Hematopoietic multipotent progenitor cell treated with erythropoietin and hydrocortisone succinate and interleukin-3 and kit ligand, for 4 days (in vitro differentiated cells): ENCODE data around the gene ANKRD16.
"Not testable (repeated sequence)": the region's sequence is repeated elsewhere in the genome, so short reads cannot be mapped to it uniquely, and the experiment has no call there.

ENCODE experiments used
- DNase-seq: peaks from one replicate; pipeline ENCODE4 v3.0.0-alpha.2; 2015

ANKRD16 gene

GRCh38 chr10:5871596-5871995, 18.1 kb downstream of the ANKRD16 start:
- DNase-seq, result no peak

- DNase-seq, result no peak
These were observed 20.5 kb downstream of the ANKRD16 start for GRCh38 chr10:5869156-5869555.

- DNase-seq, result not testable (repeated sequence)
These were observed 21.3 kb downstream of the ANKRD16 start for GRCh38 chr10:5868383-5868782.

GRCh38 chr10:5867091-5867615, 22.5 kb downstream of the ANKRD16 start:
- peak; percentile 72 for DNase-seq

GRCh38 chr10:5866451-5867081, 23.1 kb downstream of the ANKRD16 start:
- peak; percentile 64 for DNase-seq

GRCh38 chr10:5862981-5863685, 26.6 kb downstream of the ANKRD16 start:
- DNase-seq, result not testable (repeated sequence)

GRCh38 chr10:5862360-5862961, 27.2 kb downstream of the ANKRD16 start:
- no peak for DNase-seq

- DNase-seq, result no peak
These were observed 29.6 kb downstream of the ANKRD16 start for GRCh38 chr10:5860066-5860465.

- DNase-seq, result no peak
These were observed 30.9 kb downstream of the ANKRD16 start for GRCh38 chr10:5858811-5859210.

- DNase-seq, result no peak
These were observed 33.0 kb downstream of the ANKRD16 start for GRCh38 chr10:5856701-5857004.

GRCh38 chr10:5855979-5856700, 33.6 kb downstream of the ANKRD16 start:
- no peak for DNase-seq

GRCh38 chr10:5854131-5854475, 35.6 kb downstream of the ANKRD16 start:
- no peak for DNase-seq

GRCh38 chr10:5846667-5847066, 43.0 kb downstream of the ANKRD16 start:
- DNase-seq, result not testable (repeated sequence)

- no peak for DNase-seq
These were observed 45.2 kb downstream of the ANKRD16 start for GRCh38 chr10:5844345-5845055.

- DNase-seq, result no peak
These were observed 45.9 kb downstream of the ANKRD16 start for GRCh38 chr10:5843686-5844344.

- DNase-seq, result no peak
These were observed 47.7 kb downstream of the ANKRD16 start for GRCh38 chr10:5841965-5842364.

GRCh38 chr10:5840314-5841307, 49.1 kb downstream of the ANKRD16 start:
- peak; percentile 27 for DNase-seq

- not testable (repeated sequence) for DNase-seq
These were observed 53.5 kb downstream of the ANKRD16 start for GRCh38 chr10:5836181-5836580.

- DNase-seq, result no peak
These were observed 54.1 kb downstream of the ANKRD16 start for GRCh38 chr10:5835446-5836095.

GRCh38 chr10:5833814-5834213, 55.9 kb downstream of the ANKRD16 start:
- DNase-seq, result no peak

GRCh38 chr10:5832946-5833345, 56.7 kb downstream of the ANKRD16 start:
- no peak for DNase-seq
